GM12873 (cell line): ENCODE results near the gene BUD23.

Experiments used
- CTCF ChIP-seq: IDR thresholded peaks from 2 replicates; pipeline ENCODE4 v1.5.1; 2012; ENCODE audit warnings: low read depth, mild to moderate bottlenecking, moderate library complexity, low read length, control low read depth; ENCODE audit not compliant: insufficient read depth; ENCODE audit errors: missing control alignments

BUD23 gene

GRCh38 chr7:73739387-73739767, 56.0 kb downstream of the BUD23 start:
- no peak for TF ChIP-seq CTCF

- TF ChIP-seq CTCF = no peak
Measured at GRCh38 chr7:73740212-73740611, 56.8 kb downstream of the BUD23 start.

GRCh38 chr7:73740771-73741170, 57.4 kb downstream of the BUD23 start:
- TF ChIP-seq CTCF = no peak

- TF ChIP-seq CTCF = no peak
Measured at GRCh38 chr7:73741600-73741999, 58.2 kb downstream of the BUD23 start.

- no peak for TF ChIP-seq CTCF
Measured at GRCh38 chr7:73742338-73742752, 58.9 kb downstream of the BUD23 start.

GRCh38 chr7:73742753-73743641, 59.6 kb downstream of the BUD23 start:
- TF ChIP-seq CTCF = no peak

- no peak for TF ChIP-seq CTCF
Measured at GRCh38 chr7:73746378-73746777, 63.0 kb downstream of the BUD23 start.
